ENCODE results near the gene CCDC159.
"Not testable (repeated sequence)": the region's sequence is repeated elsewhere in the genome, so short reads cannot be mapped to it uniquely, and the experiment has no call there.

Gene CCDC159

DNA sequence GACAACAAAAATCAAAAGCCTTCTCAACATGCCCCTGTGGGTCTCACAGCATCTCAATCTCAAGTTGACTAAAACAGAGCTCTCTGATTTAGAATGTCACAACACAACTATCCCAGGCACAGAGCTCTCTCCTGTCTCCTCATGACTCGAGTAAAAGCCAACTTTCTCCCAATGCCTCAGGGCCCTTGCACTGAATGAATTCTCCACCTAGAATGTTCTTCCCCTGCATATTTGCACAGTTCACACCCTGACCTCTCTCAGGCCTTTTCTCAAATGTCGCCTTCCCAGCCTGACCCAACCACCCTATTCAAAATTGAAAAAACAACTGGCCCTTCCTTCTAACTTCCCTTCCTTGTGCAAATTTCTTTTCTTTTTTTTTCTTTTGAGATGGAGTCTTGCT is 24.4 kb downstream of the CCDC159 start:
- DNase-seq, result no peak

DNA sequence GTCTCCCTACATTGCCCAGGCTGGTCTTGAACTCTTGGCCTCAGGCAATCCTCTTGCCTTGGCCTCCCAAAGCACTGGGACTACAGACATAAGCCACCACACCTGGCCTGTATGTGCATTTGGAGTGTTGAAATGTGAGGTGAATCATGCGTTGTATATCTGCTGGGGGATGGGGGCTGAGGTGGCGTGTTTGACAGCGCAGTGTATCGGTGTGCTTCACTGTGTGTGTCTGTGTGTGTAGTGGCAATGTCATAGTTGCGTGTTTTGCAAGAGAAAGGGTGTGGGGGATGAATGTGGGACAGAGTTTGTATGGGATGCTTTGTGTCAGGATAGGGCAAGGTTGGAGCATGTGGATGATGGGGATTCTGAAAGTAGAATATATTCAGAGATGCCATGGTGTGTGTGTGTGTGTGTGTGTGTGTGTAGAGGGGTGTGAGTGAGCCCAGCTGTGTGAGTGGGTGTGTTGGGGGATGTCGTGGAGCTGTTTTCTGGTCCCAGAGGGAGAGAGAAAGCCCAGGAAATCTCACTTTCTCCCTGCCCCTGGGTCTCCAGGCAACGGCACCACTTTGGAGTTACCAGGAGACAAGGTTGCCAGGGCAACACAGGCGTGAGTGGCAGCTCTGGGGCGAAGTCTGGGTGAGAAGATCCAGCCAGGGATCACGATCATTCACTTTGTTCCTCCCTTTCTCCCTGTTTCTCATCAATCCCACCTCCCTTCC is 27.0 kb downstream of the CCDC159 start:
- no peak for DNase-seq

DNA sequence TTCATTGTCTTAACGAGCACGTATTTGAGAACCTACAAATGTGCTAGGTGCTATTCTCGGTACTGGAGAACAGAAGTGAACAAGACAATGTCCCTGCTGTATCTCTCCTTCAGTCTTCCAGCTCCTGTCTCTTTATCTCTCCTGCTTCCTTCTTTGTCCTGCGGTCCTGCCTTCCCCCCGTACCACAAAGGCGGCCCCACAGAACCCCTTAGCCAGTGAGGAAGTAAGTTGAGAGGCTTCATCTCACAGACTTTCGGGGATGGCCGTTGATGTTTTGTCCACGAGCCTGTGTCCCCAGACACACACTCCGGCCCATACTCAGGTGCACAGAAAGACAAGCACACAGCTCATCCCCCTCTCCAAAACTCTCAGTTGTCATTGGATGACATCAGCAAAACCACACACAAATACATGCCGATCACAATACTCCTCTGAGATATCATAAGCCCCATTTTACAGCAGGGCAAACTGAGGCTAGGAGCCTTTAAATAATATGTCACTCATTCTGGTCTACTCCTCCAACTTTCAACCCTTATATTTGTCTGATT is 27.6 kb downstream of the CCDC159 start:
- DNase-seq, result no peak

DNA sequence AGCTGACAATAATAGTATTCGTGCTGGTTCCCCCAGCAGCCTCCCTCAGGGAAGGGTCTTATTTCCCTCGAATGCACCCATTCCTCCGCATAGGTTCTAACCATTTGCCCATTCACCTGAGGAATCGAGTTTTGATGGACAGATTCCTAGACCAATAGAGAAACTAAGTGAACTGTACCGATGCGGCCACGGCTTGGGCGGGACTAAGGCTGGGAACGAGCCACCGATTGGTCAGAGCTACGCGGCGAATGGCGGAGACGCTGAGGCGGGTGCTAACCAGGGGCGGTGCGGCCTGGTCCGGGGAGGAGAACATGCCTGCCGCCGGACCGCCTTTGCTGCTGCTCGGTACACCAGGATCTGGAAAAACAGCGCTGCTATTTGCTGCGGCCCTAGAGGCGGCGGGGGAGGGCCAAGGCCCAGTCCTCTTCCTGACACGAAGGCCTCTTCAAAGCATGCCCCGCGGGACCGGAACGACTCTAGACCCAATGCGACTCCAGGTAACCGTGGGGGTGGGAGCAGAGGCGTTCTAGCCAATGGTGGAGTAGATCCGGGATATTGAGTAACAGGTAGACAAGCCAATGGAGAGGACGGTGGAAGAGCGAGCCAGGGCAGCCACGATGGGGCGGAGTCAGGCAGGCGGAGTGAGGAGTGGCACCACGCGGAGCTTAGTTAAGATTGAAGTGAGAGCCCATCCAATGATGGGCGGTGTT is 28.3 kb downstream of the CCDC159 start, which contains the start of gene SWSAP1:
Gene SWSAP1, plus strand, starts transcription at position 234 of the 710 bp plus-strand sequence. Its CDS starts 15 bp downstream, at position 249.
- peak; percentile 97 to 98 for DNase-seq

DNA sequence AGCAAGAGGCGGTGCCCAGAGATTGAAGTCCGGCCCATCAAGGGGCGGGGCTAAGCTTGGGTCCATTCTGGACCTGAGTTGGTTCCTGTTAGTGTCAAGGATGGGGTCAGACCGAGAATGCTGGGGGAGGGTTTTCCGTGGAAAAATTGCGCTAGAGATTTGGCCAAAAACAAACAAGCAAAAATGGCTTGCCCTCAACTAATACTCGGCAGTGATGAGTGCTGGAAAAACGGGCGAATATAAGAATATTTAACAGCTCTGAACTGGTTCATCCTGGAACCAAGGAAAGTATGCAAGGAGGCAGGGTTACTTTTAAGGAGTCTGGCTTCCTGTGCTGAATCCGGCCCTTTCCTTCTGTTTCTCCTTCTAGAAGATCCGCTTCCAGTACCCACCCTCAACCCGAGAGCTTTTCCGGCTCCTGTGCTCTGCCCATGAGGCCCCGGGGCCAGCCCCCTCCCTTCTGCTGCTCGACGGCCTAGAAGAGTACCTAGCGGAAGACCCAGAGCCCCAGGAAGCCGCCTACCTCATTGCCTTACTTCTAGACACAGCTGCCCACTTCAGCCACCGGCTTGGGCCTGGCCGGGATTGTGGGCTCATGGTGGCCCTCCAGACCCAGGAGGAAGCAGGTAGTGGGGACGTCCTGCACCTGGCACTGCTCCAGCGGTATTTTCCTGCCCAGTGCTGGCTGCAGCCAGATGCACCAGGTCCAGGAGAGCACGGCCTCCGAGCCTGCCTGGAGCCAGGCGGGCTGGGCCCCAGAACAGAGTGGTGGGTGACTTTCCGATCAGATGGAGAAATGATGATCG is 29.0 kb downstream of the CCDC159 start:
- peak; percentile 73 to 78 for DNase-seq

DNA sequence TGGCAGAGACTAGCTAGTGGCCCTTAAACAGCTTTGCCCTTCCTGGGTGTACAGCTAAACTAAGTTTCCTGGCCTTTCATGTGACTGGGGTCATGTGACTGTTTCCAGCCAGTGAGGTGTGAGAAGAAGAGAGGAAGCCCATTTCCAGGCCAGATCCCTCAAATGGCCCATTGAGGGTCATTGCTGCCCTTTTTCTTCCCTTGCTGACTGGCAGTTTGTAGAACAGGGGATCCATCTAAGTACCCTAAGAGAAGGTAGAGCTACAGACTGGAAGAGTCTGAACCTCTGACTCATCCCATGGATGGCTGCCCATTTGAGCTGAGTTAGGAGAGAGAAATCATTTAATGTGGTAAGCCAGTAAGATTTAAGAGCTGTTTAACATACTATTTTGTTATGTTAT is 30.9 kb downstream of the CCDC159 start:
- DNase-seq, result peak; percentile 35 to 36

DNA sequence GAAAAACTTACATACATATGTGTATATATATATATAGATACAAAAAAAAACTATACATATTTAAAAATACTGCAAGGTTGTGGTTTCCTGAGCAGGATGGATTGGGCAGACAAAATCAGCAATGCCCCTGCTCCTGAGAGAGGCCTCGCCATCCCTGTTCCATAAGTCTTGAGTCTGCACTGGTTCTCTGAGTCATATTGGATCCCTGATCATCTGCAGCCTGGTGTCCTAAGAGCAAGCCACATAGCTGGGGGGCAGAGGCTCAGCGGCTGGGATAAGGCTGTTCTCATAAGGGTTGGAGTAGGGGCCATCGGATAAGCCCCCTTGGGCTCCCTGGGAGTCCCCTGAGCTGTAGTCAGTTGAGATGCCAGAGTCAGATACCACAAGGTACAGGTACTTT is 31.4 kb downstream of the CCDC159 start:
- no peak for DNase-seq

DNA sequence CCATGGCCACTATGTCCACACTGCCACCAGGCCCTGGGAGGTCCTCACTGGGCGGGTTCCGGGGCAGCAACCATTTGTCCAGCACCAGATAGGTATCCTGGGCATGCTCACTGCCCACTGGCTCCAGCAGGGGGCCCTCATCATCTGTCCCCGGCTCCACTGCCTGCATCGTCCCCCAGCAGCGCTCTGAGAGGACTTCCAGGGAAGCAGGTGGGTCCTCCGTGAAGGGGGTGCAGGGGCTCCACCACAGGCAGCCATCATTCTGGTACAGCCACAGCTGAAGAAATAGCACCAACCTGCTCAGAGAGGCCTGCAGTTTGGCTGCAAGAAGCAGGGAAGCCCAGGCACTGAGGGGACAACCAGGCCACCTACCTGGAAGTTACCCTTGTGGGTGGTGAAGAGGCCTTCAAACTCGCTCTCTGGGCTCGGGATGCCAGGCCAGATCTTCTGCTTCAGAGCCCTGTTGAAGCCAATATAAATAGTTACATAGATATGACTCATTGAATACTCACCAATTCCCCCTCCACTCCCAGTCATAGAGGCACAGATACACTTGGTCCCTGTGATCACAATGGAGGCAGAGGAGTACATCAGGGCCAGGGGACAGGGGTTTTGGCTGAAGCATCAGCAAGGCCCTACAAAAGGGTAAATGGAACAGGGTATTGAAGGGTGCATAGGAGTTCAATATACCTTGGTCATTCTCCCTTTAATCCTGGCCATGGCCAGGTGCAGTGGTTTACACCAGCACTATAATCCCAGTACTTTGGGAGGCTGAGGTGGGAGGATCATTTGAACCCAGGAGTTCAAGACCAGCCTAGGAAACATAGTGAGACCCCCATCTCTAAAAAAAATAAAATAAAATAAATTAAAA is 32.2 kb downstream of the CCDC159 start:
- DNase-seq, result peak; percentile 32 to 44

DNA sequence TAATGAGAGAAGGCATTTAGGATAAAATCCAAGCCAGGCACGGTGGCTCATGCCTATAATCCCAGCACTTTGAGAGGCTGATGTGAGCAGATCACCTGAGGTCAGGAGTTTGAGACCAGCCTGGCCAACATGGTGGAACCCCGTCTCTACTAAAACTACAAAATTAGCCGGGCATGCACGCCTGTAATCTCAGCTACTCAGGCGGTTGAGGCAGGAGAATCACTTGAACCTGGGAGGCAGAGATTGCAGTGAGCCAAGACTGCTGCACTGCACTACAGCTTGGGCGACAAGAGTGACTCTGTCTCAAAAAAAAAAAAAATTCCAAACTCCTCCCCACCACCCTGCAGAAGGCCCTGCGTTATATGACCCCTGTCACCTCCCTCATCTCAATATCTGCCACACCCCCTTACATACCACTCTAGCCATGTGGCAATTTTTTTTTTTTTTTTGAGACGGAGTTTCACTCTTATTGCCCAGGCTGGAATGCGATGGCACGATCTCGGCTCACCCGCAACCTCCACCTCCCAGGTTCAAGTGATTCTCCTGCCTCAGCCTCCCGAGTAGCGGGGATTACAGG is 33.0 kb downstream of the CCDC159 start:
- not testable (repeated sequence) for DNase-seq

DNA sequence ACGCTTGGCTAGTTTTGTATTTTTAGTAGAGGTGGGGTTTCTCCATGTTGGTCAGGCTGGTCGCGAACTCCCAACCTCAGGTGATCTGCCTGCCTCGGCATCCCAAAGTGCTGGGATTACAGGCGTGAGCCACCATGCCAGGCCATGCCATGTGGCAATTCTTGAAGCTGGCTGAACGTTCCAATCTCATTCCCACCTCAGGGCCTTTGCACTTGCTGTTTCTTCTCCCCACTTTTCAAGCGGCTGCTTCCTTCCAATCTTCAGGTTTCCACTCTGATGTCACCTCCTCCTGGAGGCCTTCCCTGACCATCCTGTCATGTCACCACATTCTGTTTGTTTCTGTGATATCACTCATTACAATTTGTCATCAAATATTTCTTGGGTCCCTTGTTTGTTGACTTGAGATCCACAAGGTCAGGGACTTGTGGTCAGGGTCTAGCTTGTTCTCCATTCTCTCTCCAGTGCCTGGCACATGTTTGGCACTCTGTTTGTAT is 33.6 kb downstream of the CCDC159 start:
- DNase-seq, result no peak

DNA sequence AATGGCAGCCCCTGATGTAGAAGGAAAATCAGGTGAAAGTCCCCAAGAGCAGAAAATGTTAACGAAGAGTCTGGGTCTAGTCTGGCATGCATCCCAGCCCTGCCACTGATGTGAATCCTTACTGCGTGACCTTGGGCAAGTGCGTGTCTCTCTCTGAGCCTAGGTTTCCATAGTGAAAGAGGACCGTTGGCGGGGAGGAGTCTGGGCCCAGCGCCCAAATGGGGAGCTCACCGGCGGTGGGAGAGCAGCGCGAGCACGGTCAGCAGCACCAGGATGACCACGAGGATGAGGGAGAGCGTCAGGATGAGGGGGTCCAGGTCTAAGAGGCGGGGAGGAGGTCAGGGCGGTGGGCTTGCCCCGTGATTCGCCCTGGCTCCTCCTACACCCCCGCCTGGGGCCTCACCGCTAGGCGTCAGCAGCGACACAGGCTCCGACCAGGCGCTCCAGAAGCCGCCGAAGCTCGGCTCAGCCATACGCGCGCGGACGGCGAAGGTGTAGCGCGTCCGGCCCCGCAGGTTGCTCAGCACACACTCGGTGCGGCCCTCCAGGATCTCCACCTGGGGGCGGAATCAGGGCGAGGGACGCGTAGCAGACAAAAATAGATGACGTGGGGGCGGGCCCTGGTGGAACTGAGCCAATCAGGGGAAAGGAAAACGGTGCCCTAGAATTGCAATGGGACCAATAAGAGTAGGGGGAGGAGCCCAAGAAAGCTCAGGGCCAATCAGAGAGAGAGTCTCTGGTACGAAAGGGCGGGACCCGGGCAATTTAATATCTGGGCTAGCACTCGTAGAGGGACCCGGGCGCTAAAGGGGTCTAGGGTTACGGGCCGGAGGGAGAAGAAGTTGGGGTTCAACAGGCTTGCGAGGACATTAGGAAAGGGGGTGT is 34.6 kb downstream of the CCDC159 start:
- peak; percentile 97 to 98 for DNase-seq

DNA sequence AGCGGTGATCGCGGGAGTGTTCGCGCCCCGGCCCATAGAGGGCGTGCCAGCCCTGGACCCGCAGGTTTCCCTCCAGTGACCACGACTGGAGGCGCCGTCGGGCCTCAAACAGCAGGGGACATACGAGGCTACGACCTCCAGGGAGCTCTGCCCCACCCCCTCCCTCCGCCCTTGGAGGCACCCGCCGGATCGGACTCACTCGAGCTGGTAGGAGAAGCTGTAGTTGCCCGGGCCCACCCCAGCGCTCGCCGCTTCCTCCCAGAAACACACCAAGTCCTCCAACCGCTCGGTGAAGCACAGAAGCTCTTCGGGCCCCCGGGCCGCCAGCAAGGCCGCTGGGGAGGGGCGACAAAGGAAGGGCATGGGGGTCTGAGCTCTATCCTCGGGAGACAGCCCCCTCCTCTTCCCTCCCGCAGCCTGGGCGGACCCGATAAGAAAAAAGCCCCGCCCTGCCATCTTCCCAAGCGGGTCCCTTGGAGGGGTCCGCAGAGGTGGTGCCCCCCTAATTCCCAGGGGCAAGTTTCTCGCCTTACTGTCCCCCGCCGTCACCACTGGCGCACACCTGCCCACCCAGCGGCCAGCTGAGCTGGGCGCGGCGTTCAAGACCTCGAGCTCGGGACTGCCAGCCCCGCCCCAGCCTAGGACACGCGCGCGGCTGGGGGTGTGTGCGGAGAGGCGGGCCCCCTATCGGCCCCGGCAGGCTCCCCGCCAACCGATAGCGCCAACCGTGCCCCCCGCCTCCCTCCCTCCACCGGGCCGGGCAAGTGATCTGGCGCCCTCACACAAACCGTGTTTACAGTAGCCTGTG is 36.8 kb downstream of the CCDC159 start:
- peak; percentile 69 to 76 for DNase-seq

DNA sequence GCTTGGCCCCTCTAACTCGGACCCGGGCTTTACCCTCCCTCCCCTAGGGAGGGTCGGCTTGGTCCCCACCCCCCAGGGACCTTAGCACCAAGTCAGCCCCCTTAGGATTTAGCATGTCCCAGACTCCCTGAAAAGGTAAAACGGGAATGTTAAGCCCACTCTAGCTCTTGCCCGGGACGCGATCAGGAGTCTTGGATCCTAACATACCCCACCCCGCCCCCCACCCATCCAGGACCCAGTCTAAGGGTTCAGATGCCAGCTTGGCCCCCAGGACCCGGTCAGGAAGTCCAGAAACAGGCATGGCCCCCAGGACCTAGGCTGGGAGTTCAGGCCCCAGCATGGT is 37.4 kb downstream of the CCDC159 start:
- DNase-seq, result no peak

DNA sequence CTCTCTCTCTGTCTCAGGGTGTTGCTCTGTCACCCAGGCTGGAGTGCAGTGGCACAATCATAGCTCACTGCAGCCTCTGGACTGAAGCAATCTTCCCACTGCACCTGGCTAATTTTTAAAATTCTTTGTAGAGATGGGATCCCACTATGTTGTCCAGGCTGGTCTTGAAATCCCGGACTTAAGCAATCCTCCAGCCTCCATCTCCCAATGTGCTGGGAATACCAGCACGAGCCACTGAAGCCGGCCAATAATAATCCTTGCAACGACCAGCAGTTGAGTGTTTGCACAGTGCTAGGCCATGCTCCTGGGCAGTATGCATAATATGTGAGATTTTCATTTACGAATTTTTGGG is 38.4 kb downstream of the CCDC159 start:
- no peak for DNase-seq

DNA sequence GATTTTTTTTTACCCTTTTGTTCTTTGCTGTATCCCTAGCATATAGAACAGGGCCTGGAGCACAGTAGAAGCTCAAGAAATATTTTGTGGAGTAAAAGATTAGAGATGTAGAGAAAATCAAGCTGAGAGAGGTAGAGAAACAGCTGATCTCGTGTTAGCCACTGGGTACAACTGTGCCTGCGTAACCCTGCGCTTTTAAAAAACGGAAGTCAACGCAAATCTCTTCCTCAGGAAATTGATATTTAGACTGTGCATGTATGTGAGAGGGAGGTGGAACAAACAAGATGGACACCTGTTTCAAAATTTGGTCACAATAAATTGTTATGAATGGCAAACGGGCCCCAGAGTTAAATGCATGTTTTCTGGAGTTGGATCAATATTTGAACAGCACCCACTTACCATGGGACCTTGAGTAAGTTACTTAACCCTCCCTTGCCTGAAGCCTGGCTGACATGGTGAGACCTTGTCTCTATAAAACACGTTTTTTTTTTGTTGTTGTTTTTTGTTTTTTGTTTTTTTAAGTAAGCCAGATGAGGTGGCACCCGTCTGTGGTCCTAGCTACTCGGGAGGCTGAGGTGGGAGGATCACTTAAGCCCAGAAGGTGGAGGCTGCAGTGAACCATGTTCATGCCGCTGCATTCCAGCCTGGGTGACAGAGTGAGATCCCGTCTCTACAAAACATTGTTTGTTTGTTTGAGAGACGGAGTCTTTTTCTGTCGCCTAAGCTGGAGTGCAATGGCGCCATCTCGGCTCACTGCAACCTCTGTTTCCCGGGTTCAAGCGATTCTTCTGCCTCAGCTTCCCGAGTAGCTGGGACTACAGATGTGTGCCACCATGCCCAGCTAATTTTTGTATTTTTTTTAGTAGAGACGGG is 41.1 kb downstream of the CCDC159 start:
- DNase-seq, result no peak

DNA sequence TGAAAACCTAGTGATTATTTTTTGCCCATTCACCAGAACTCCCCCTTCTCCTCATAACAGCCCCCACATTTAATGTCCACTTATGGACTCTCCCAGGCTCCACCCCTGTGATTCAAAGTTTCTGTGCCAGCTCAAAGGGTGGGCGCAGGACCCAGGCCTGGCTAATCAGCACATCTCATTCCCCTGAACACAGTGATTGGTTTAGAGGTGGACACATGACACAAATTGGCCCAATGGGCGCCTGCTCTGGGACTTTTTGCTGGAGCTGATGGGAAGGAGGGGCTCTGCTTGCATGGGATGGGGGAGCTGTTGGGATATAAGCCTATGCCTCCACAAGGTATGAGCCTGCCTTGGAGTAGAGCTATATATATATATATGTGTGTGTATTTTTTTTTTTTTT is 44.0 kb downstream of the CCDC159 start:
- DNase-seq, result no peak

DNA sequence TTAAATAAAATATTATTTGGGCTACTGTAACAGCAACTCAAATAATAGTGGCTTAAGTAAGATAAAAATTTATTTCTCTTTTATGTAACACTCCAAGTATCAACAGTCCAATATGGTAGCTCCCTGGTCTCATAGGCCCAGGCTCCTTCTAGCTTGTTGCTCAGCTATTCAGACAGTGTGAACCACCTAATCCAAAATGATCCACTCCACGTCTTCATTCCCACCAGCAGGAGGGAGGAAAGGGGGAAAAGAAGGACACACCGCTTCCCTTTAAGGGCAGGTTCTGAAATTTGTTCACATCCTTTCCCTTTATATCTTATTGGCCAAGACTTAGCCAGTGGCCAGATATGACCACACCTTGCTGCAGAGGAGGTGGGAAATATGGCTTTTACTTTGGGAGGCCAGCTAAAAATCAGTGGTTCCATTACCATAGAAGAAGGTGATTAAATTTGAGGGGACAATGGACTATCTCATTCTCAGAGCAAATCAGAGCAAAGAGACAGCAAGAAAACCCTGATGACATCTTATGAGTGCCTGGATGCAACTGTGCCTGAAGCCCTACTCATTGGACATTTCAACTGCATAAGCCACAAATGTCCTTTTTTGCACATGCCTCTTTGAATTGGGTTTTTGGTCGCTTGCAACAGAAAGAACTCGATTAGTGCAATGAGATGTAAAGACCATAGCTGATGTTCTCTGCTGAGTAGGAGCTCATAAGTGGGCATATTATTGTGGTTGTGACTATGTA is 44.8 kb downstream of the CCDC159 start:
- no peak for DNase-seq

DNA sequence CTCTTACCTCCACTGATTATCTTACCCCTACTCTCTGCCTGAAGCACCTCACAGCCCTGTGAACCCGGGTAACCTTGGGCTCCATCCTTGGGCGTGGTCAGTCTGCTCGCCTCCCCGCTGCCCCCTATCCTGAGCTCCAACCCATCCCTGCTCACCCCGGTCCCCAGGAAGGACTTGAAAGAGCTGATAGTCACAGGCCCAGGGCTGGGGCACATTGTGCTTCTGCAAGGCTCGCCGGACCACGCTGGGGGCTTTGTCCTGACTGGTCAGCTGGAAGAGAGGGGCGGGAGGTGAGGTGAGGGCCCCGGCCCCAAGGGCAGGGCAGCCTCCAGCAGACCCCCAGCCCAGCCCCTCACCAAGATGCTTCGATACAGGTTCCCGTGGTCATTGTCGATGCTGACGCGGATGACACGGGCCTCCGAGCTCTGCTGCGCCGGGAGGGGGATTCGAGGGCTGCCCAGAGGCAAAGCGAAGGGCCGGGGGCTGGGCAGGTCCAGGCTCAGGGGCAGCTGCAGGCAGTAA is 50.8 kb downstream of the CCDC159 start:
- DNase-seq, result no peak

Data from activated T-cell treated with anti-CD3 and anti-CD28 coated beads, Interleukin-2, amount 50 U/mL, for 48 hours (primary cell).